Right ventricle myocardium inferior (tissue), 1 donor: ENCODE measurements around the gene PCGF3. TPM values are rescaled to one million over a fixed set of nuclear protein-coding genes. Genes with fewer than 3 reads are reported as not detected.

Source experiments
- ATAC-seq: fragments of 200-7000 bp; cut with Tn5 transposase; one replicate; pipeline ENCODE4 v1.9.1; 2020; ENCODE audit warnings: mild to moderate bottlenecking, moderate library complexity
- DNase-seq: peaks from one replicate; pipeline ENCODE4 v3.0.0; 2021; ENCODE audit errors: missing footprints
- intact Hi-C: fragments of 100-400 bp; cut with DNase I; formaldehyde crosslinking; loops from one replicate; pipeline ENCODE4 v1.11.0; 2022
- total RNA-seq: library from RNA; stranded (reverse); fragmentation: NEBNext Ultra II Directional; extraction: Animal tissue kit (Norgen Biotek cat#: 25700); gene quantifications from one replicate; pipeline ENCODE4 v1.2.1, GENCODE V29; 2021
- donor health status: DM: no; HTN: yes; CAD: no; lungs with severe emphysema.

Gene PCGF3
- total RNA-seq, 1 donor from 2014 or later = 21.7 TPM

- DNase-seq (peak; percentile 61), ATAC-seq (no peak)
- intact Hi-C loops = no loop called here
Measured at GRCh38 chr4:785332-786073, 79.9 kb downstream of the PCGF3 start.

- intact Hi-C loops = no loop called here
- DNase-seq (peak; percentile 9), ATAC-seq (no peak)
Measured at GRCh38 chr4:786074-786741, 80.6 kb downstream of the PCGF3 start.

GRCh38 chr4:786861-787300, 81.2 kb downstream of the PCGF3 start:
- no peak for ATAC-seq
- intact Hi-C loops = no loop called here
- DNase-seq = peak; percentile 45

- intact Hi-C loops = no loop called here
- DNase-seq (peak; percentile 54), ATAC-seq (no peak)
Measured at GRCh38 chr4:787561-787981, 81.9 kb downstream of the PCGF3 start.

GRCh38 chr4:788006-788635, 82.5 kb downstream of the PCGF3 start:
- intact Hi-C loops = no loop called here
- ATAC-seq = no peak
- DNase-seq = no peak

GRCh38 chr4:788636-789297, 83.1 kb downstream of the PCGF3 start:
- ATAC-seq = no peak
- DNase-seq = peak; percentile 69
- intact Hi-C loops = no loop called here

GRCh38 chr4:789571-790465, 84.2 kb downstream of the PCGF3 start:
- intact Hi-C loops = no loop called here
- ATAC-seq = no peak
- DNase-seq = peak; percentile 56

GRCh38 chr4:790466-790820, 84.8 kb downstream of the PCGF3 start:
- no peak for ATAC-seq
- intact Hi-C loops = no loop called here
- peak; percentile 50 for DNase-seq

- ATAC-seq = no peak
- DNase-seq = peak; percentile 22
- intact Hi-C loops = no loop called here
Measured at GRCh38 chr4:791252-791897, 85.7 kb downstream of the PCGF3 start.

GRCh38 chr4:791898-792625, 86.4 kb downstream of the PCGF3 start:
- intact Hi-C loops = no loop called here
- ATAC-seq (no peak), DNase-seq (peak; percentile 63)

- no peak for ATAC-seq
- peak; percentile 53 for DNase-seq
Measured at GRCh38 chr4:792626-793092, 87.0 kb downstream of the PCGF3 start.

GRCh38 chr4:793093-793861, 87.6 kb downstream of the PCGF3 start:
- intact Hi-C loops = no loop called here
- DNase-seq (peak; percentile 37), ATAC-seq (no peak)

More at GRCh38 chr4:792626-793092, 87.0 kb downstream of the PCGF3 start:
- intact Hi-C loops = no loop called here

- ATAC-seq (no peak), DNase-seq (peak; percentile 41)
- intact Hi-C loops = no loop called here
Measured at GRCh38 chr4:793941-794621, 88.4 kb downstream of the PCGF3 start.

- ATAC-seq (no peak), DNase-seq (peak; percentile 72)
- intact Hi-C loops = no loop called here
Measured at GRCh38 chr4:794900-795725, 89.5 kb downstream of the PCGF3 start.

- no peak for ATAC-seq
- DNase-seq = peak; percentile 32
- intact Hi-C loops = no loop called here
Measured at GRCh38 chr4:795726-796119, 90.1 kb downstream of the PCGF3 start.
